Astrocyte (in vitro differentiated cells and primary cell): ENCODE measurements around the gene PRSS23. TPM values are rescaled to one million over a fixed set of nuclear protein-coding genes. Genes with fewer than 3 reads are reported as not detected.

Source experiments
- DNase-seq: peaks from one replicate; pipeline ENCODE4 v3.0.0-alpha.2; 2010; ENCODE audit warnings: low read depth
- FAIRE-seq: peaks from 2 replicates; lab custom pipeline; 2011; peaks lifted over from hg19 to GRCh38; lab: Jason Lieb, UNC
- H2AFZ ChIP-seq: 2 replicates; pipeline ENCODE4 v1.6.0; 2012; ENCODE audit warnings: low read depth, low read length, inconsistent platforms
- H3K27ac ChIP-seq: 2 replicates; pipeline ENCODE4 v1.5.1; 2011; ENCODE audit warnings: low read depth, low read length, inconsistent platforms
- H3K27me3 ChIP-seq: 2 replicates; pipeline ENCODE4 v1.6.0; 2011; ENCODE audit warnings: low read length, inconsistent platforms; ENCODE audit not compliant: insufficient read depth
- H3K36me3 ChIP-seq: 2 replicates; pipeline ENCODE4 v1.5.1; 2011; ENCODE audit warnings: low read length, inconsistent platforms; ENCODE audit not compliant: insufficient read depth
- H3K4me1 ChIP-seq: 2 replicates; pipeline ENCODE4 v1.5.1; 2011; ENCODE audit warnings: low read length, inconsistent platforms; ENCODE audit not compliant: insufficient read depth
- H3K4me2 ChIP-seq: 2 replicates; pipeline ENCODE4 v1.6.0; 2012; ENCODE audit warnings: low read length, inconsistent platforms
- H3K4me3 ChIP-seq: 2 replicates; pipeline ENCODE4 v1.5.1; 2011; ENCODE audit warnings: low read depth, mild to moderate bottlenecking, low read length, inconsistent platforms; ENCODE audit not compliant: insufficient read depth
- H3K79me2 ChIP-seq: 2 replicates; pipeline ENCODE4 v1.6.0; 2012; ENCODE audit warnings: mild to moderate bottlenecking, low read length, inconsistent platforms; ENCODE audit not compliant: insufficient read depth
- H3K9ac ChIP-seq: 2 replicates; pipeline ENCODE4 v1.6.0; 2012; ENCODE audit warnings: mild to moderate bottlenecking, low read length, inconsistent platforms
- H3K9me3 ChIP-seq: 2 replicates; pipeline ENCODE4 v1.5.1; 2012; ENCODE audit warnings: low read depth, mild to moderate bottlenecking, low read length, inconsistent platforms; ENCODE audit not compliant: insufficient read depth
- H4K20me1 ChIP-seq: 2 replicates; pipeline ENCODE4 v1.6.0; 2012; ENCODE audit warnings: low read length, inconsistent platforms; ENCODE audit not compliant: insufficient read depth
- H3K27ac Mint-ChIP-seq: one replicate; pipeline ENCODE4 v1.8.0; 2021; ENCODE audit warnings: mild to moderate bottlenecking, mixed read lengths; ENCODE audit not compliant: unreplicated experiment
- H3K27me3 Mint-ChIP-seq: one replicate; pipeline ENCODE4 v1.8.0; 2021; ENCODE audit warnings: low read depth, mixed read lengths; ENCODE audit not compliant: unreplicated experiment
- H3K36me3 Mint-ChIP-seq: one replicate; pipeline ENCODE4 v1.8.0; 2021; ENCODE audit warnings: low read depth, mixed read lengths; ENCODE audit not compliant: unreplicated experiment
- H3K4me1 Mint-ChIP-seq: one replicate; pipeline ENCODE4 v1.8.0; 2021; ENCODE audit warnings: low read depth, mixed read lengths; ENCODE audit not compliant: unreplicated experiment
- H3K4me3 Mint-ChIP-seq: one replicate; pipeline ENCODE4 v1.8.0; 2021; ENCODE audit warnings: mild to moderate bottlenecking, moderate library complexity, mixed read lengths; ENCODE audit not compliant: unreplicated experiment
- H3K9me3 Mint-ChIP-seq: one replicate; pipeline ENCODE4 v1.8.0; 2021; ENCODE audit warnings: mild to moderate bottlenecking, mixed read lengths; ENCODE audit not compliant: unreplicated experiment
- CTCF ChIP-seq: IDR thresholded peaks from 2 replicates; pipeline ENCODE4 v1.5.1; 2011; ENCODE audit warnings: low read depth, mild to moderate bottlenecking, inconsistent platforms, low read length, moderate library complexity; ENCODE audit not compliant: insufficient read depth
- EZH2 ChIP-seq: IDR thresholded peaks from 2 replicates; pipeline ENCODE4 v1.6.1; 2012; ENCODE audit warnings: mild to moderate bottlenecking, low read length, inconsistent platforms; ENCODE audit not compliant: insufficient read depth
- total RNA-seq: library from RNA; stranded (reverse); gene quantifications from 2 replicates; pipeline ENCODE4 v1.2.1, GENCODE V29; 2021

The PRSS23 gene
- total RNA-seq, 1 donor from 2014 or later, result 717 TPM

DNA sequence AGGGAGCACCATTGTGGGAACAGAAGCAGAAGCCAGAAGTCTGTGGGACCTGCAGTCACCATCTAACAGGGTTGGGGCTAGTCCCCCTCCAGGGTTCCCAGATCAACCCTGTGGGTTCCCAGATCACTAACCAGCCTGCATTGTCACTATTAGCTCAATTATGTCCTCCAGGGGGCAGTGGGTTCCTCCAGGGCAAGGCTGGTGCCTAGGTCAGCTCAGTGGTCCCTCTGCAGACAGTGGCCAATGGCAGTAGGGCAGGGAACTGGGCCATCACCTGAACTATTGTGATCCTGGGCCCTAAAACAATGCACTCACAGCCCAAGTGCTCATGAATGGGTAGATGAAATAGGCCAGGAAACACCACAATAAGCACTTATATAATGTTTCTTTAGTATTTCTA is 18.8 kb upstream of the PRSS23 start:
- Mint-ChIP-seq H3K9me3 (peaks cover 2% of the 10 kb centered on the region), H3K4me3 (no peak overlapping the region), H3K4me1 (peaks cover 11% of the 10 kb centered on the region), H3K27ac (no peak overlapping the region), H3K27me3 (no peaks in the 10 kb centered on the region), H3K36me3 (no peaks in the 10 kb centered on the region)
- Histone ChIP-seq H3K27me3 (no peaks in the 10 kb centered on the region), H3K36me3 (no peaks in the 10 kb centered on the region), H3K9me3 (no peaks in the 10 kb centered on the region), H3K79me2 (no peaks in the 10 kb centered on the region), H3K27ac (no peak overlapping the region), H3K9ac (no peak overlapping the region), H4K20me1 (no peaks in the 10 kb centered on the region), H3K4me2 (no peak overlapping the region), H3K4me1 (no peaks in the 10 kb centered on the region), H2AFZ (no peak overlapping the region), H3K4me3 (no peak overlapping the region)
- FAIRE-seq (no peak), DNase-seq (no peak)
- TF ChIP-seq CTCF (no peak), EZH2 (no peak)

DNA sequence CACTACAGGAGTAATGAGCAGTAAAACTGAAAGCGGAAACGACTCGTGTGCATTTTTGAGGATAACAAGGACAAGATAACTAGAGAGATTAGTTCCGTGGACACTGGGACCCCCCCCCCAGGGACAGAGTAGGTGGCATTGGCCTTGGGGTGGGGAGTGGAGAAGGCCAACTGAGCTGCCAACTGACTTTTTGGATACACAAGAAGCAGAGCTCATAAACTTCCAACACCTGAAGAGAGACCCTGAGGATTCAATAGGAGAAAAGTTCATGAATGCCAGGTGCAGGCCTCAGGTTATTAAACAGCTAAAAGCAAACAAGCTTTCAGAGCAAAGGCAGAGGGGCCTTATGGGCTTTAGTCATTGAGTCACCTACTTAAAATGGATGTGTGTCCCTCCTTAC is 17.6 kb upstream of the PRSS23 start:
- H3K4me3 Mint-ChIP-seq, result no peak overlapping the region
- Histone ChIP-seq H3K36me3 (no peaks in the 10 kb centered on the region), H4K20me1 (no peaks in the 10 kb centered on the region), H3K9ac (no peak overlapping the region), H3K4me3 (no peak overlapping the region), H2AFZ (no peak overlapping the region), H3K27ac (no peak overlapping the region), H3K27me3 (no peaks in the 10 kb centered on the region), H3K4me2 (no peak overlapping the region), H3K9me3 (no peaks in the 10 kb centered on the region), H3K79me2 (no peaks in the 10 kb centered on the region), H3K4me1 (no peaks in the 10 kb centered on the region)
- FAIRE-seq, result no peak
- no peaks in the 10 kb centered on the region for H3K27me3 Mint-ChIP-seq
- H3K27ac Mint-ChIP-seq, result no peak overlapping the region
- H3K36me3 Mint-ChIP-seq, result no peaks in the 10 kb centered on the region
- peaks cover 2% of the 10 kb centered on the region for H3K9me3 Mint-ChIP-seq
- no peak for TF ChIP-seq EZH2
- TF ChIP-seq CTCF, result no peak
- H3K4me1 Mint-ChIP-seq, result peaks cover 11% of the 10 kb centered on the region
- DNase-seq, result no peak

DNA sequence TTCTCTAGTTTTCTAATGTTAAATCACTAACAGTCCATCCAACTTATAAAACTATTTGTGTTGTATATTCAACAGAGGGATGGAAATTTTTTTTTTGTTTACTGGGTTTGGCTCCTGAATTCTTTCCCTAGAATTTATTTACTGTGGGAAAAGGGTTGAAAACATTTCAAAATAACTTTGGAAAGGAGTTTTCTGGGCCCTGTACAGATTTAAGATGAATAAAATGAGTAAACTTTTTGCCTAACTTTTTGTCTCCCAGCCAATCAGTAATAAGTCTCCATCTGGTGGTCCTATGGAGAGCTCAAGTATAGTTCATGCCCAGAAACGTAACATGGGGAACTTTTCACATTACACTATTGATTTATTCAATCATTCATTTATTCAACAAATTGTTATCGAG is 16.7 kb upstream of the PRSS23 start:
- no peak overlapping the region for H3K27ac ChIP-seq
- no peak overlapping the region for H3K9ac ChIP-seq
- Mint-ChIP-seq H3K9me3 (peaks cover 2% of the 10 kb centered on the region), H3K4me3 (no peak overlapping the region), H3K27ac (no peak overlapping the region), H3K27me3 (no peaks in the 10 kb centered on the region), H3K36me3 (no peaks in the 10 kb centered on the region), H3K4me1 (peaks cover 11% of the 10 kb centered on the region)
- no peaks in the 10 kb centered on the region for H3K27me3 ChIP-seq
- no peak for DNase-seq
- H3K36me3 ChIP-seq, result no peaks in the 10 kb centered on the region
- no peak overlapping the region for H3K4me3 ChIP-seq
- FAIRE-seq, result no peak
- no peak for TF ChIP-seq EZH2
- no peak for TF ChIP-seq CTCF
- no peaks in the 10 kb centered on the region for H3K9me3 ChIP-seq
- H3K79me2 ChIP-seq, result no peaks in the 10 kb centered on the region
- H3K4me2 ChIP-seq, result no peak overlapping the region
- H2AFZ ChIP-seq, result no peak overlapping the region
- H4K20me1 ChIP-seq, result no peaks in the 10 kb centered on the region
- H3K4me1 ChIP-seq, result no peaks in the 10 kb centered on the region
